Neural progenitor cell (in vitro differentiated cells): Measurements from ENCODE around the gene NFATC1. TPM values are rescaled to one million over a fixed set of nuclear protein-coding genes. Genes with fewer than 3 reads are reported as not detected.

Source experiments
- DNase-seq: peaks from one replicate; pipeline ENCODE4 v3.0.0-alpha.2; 2016; ENCODE audit warnings: low spot score
- H2AFZ ChIP-seq: fragments of 200-600 bp; sonication (generic); replicated peaks from 2 replicates; pipeline ENCODE4 v1.6.1; 2016; ENCODE audit warnings: antibody characterized with exemption
- H3F3A ChIP-seq: fragments of 200-600 bp; sonication (generic); 2 replicates; pipeline ENCODE4 v1.6.1; 2016; ENCODE audit warnings: antibody characterized with exemption, low read depth
- H3K27ac ChIP-seq: fragments of 200-600 bp; sonication (generic); 2 replicates; pipeline ENCODE4 v1.5.1; 2016; ENCODE audit warnings: mild to moderate bottlenecking
- H3K27me3 ChIP-seq: fragments of 200-600 bp; sonication (generic); 2 replicates; pipeline ENCODE4 v1.6.1; 2016; ENCODE audit warnings: mild to moderate bottlenecking, moderate library complexity
- H3K36me3 ChIP-seq: fragments of 200-600 bp; sonication (generic); 2 replicates; pipeline ENCODE4 v1.5.1; 2016
- H3K4me1 ChIP-seq: fragments of 200-600 bp; sonication (generic); 2 replicates; pipeline ENCODE4 v1.6.1; 2016; ENCODE audit warnings: mixed run types
- H3K4me2 ChIP-seq: fragments of 200-600 bp; sonication (generic); 2 replicates; pipeline ENCODE4 v1.6.1; 2016
- H3K4me3 ChIP-seq: fragments of 200-600 bp; sonication (generic); 2 replicates; pipeline ENCODE4 v1.5.1; 2016
- H3K79me2 ChIP-seq: fragments of 200-600 bp; sonication (generic); 2 replicates; pipeline ENCODE4 v1.6.1; 2016; ENCODE audit warnings: low read depth
- H3K9ac ChIP-seq: fragments of 200-600 bp; sonication (generic); 2 replicates; pipeline ENCODE4 v1.6.1; 2016
- H3K9me3 ChIP-seq: fragments of 200-600 bp; sonication (generic); 2 replicates; pipeline ENCODE4 v1.5.1; 2016; ENCODE audit warnings: low read depth
- H4K20me1 ChIP-seq: fragments of 200-600 bp; sonication (generic); 2 replicates; pipeline ENCODE4 v1.6.1; 2016; ENCODE audit warnings: low read depth
- H3K27ac Mint-ChIP-seq: 3 replicates; pipeline ENCODE4 v1.8.0; 2021; ENCODE audit warnings: mixed read lengths
- H3K27me3 Mint-ChIP-seq: 2 replicates; pipeline ENCODE4 v1.8.0; 2022; ENCODE audit warnings: low read depth, mild to moderate bottlenecking, inconsistent platforms, moderate library complexity, mixed read lengths; ENCODE audit not compliant: insufficient read depth
- H3K36me3 Mint-ChIP-seq: 3 replicates; pipeline ENCODE4 v1.8.0; 2021; ENCODE audit warnings: mixed read lengths
- H3K4me1 Mint-ChIP-seq: 3 replicates; pipeline ENCODE4 v1.8.0; 2021; ENCODE audit warnings: mixed read lengths
- H3K4me3 Mint-ChIP-seq: 3 replicates; pipeline ENCODE4 v1.8.0; 2021; ENCODE audit warnings: mild to moderate bottlenecking, moderate library complexity, mixed read lengths
- H3K9me3 Mint-ChIP-seq: 3 replicates; pipeline ENCODE4 v1.8.0; 2020; ENCODE audit warnings: mixed read lengths
- CTCF ChIP-seq: fragments of 200-600 bp; sonication (generic); IDR thresholded peaks from 2 replicates; pipeline ENCODE4 v1.5.1; 2017; ENCODE audit warnings: antibody characterized with exemption, mild to moderate bottlenecking
- EZH2 ChIP-seq: fragments of 200-600 bp; sonication (generic); IDR thresholded peaks from 2 replicates; pipeline ENCODE4 v1.6.1; 2017; ENCODE audit warnings: antibody characterized with exemption, mild to moderate bottlenecking, moderate library complexity
- EZH2phosphoT487 ChIP-seq: fragments of 200-600 bp; sonication (generic); IDR thresholded peaks from 2 replicates; pipeline ENCODE4 v1.6.1; 2017; ENCODE audit warnings: antibody characterized with exemption
- total RNA-seq: library from RNA; depleted of rRNA; stranded (reverse); fragments of >200 nt; gene quantifications from 2 replicates; pipeline ENCODE4 v1.2.3, GENCODE V29; 2015; ENCODE audit warnings: low replicate concordance

The NFATC1 gene
- total RNA-seq, 1 donor from 2014 or later: 2.3 TPM

- no peak overlapping the region for H2AFZ ChIP-seq
- Mint-ChIP-seq H3K27ac (no peak overlapping the region), H3K4me3 (no peak overlapping the region), H3K36me3 (no peaks in the 10 kb centered on the region), H3K4me1 (peaks cover 2% of the 10 kb centered on the region), H3K27me3 (peaks cover 5% of the 10 kb centered on the region), H3K9me3 (no peaks in the 10 kb centered on the region)
- H3K27me3 ChIP-seq: peaks cover 33% of the 10 kb centered on the region
- H3F3A ChIP-seq: no peaks in the 10 kb centered on the region
- no peak for DNase-seq
- no peak overlapping the region for H3K27ac ChIP-seq
- H3K4me1 ChIP-seq: no peaks in the 10 kb centered on the region
- H3K9me3 ChIP-seq: no peaks in the 10 kb centered on the region
- H4K20me1 ChIP-seq: no peaks in the 10 kb centered on the region
- H3K4me3 ChIP-seq: no peak overlapping the region
- H3K79me2 ChIP-seq: no peaks in the 10 kb centered on the region
- no peak overlapping the region for H3K9ac ChIP-seq
- no peaks in the 10 kb centered on the region for H3K36me3 ChIP-seq
- TF ChIP-seq EZH2phosphoT487: no peak
- no peak for TF ChIP-seq EZH2
- no peak for TF ChIP-seq CTCF
- H3K4me2 ChIP-seq: no peak overlapping the region
These were observed 9.2 kb upstream of the NFATC1 start for GRCh38 chr18:79386547-79386946.

GRCh38 chr18:79387214-79387613, 8.5 kb upstream of the NFATC1 start:
- Histone ChIP-seq H2AFZ (no peak overlapping the region), H3K27me3 (peaks cover 40% of the 10 kb centered on the region), H3K4me3 (no peak overlapping the region), H3K27ac (no peak overlapping the region), H3K79me2 (no peaks in the 10 kb centered on the region), H3K9me3 (no peaks in the 10 kb centered on the region), H3K36me3 (no peaks in the 10 kb centered on the region), H3F3A (no peaks in the 10 kb centered on the region), H3K9ac (no peak overlapping the region), H3K4me2 (no peak overlapping the region), H4K20me1 (peaks cover 3% of the 10 kb centered on the region), H3K4me1 (no peaks in the 10 kb centered on the region)
- TF ChIP-seq EZH2phosphoT487: no peak
- TF ChIP-seq CTCF: no peak
- TF ChIP-seq EZH2: no peak
- no peak for DNase-seq
- no peaks in the 10 kb centered on the region for H3K9me3 Mint-ChIP-seq
- peaks cover 8% of the 10 kb centered on the region for H3K27me3 Mint-ChIP-seq
- no peaks in the 10 kb centered on the region for H3K36me3 Mint-ChIP-seq
- H3K27ac Mint-ChIP-seq: no peak overlapping the region
- no peak overlapping the region for H3K4me3 Mint-ChIP-seq
- peaks cover 4% of the 10 kb centered on the region for H3K4me1 Mint-ChIP-seq

GRCh38 chr18:79387615-79388014, 8.1 kb upstream of the NFATC1 start:
- TF ChIP-seq CTCF (no peak), EZH2 (no peak)
- H3K27ac ChIP-seq: no peak overlapping the region
- no peaks in the 10 kb centered on the region for H3F3A ChIP-seq
- H3K4me3 ChIP-seq: no peak overlapping the region
- H3K4me1 ChIP-seq: no peaks in the 10 kb centered on the region
- Mint-ChIP-seq H3K4me1 (peaks cover 7% of the 10 kb centered on the region), H3K27ac (no peak overlapping the region), H3K36me3 (no peaks in the 10 kb centered on the region), H3K27me3 (peaks cover 12% of the 10 kb centered on the region), H3K4me3 (no peak overlapping the region), H3K9me3 (no peaks in the 10 kb centered on the region)
- H3K79me2 ChIP-seq: no peaks in the 10 kb centered on the region
- H3K4me2 ChIP-seq: no peak overlapping the region
- H3K36me3 ChIP-seq: no peaks in the 10 kb centered on the region
- no peaks in the 10 kb centered on the region for H3K9me3 ChIP-seq
- DNase-seq: no peak
- peaks cover 7% of the 10 kb centered on the region for H4K20me1 ChIP-seq
- no peak overlapping the region for H2AFZ ChIP-seq
- H3K9ac ChIP-seq: no peak overlapping the region
- peaks cover 44% of the 10 kb centered on the region for H3K27me3 ChIP-seq
